GM12892 (cell line): ENCODE measurements around the gene PPP2R1B.

Experiments used
- POLR2A ChIP-seq: IDR thresholded peaks from 2 replicates; pipeline ENCODE4 v1.6.1; 2011; ENCODE audit warnings: low read depth, low read length, control low read depth
- TAF1 ChIP-seq: IDR thresholded peaks from 2 replicates; pipeline ENCODE4 v1.6.1; 2011; ENCODE audit warnings: low read depth, mild to moderate bottlenecking, control low read depth, low read length, borderline replicate concordance

DNA sequence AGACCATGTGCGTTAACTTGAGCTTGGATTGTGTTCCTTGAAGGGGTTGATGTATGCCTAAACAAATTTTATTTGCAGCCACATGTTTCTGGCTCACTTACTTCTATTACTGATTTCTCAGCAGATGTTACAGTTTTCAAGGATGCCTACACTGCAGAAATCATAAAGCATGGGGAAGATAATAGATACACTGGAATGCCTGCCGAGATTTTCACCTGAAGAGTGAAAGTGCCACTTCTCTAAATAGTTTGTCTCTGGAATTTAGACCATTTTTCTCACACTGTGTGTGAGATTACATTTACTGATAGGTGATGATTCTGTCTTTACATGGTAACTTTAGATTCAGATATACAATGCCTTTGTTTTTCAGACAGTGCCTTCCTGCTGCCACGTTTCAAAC is 82.4 kb downstream of the PPP2R1B start:
- no peak for TF ChIP-seq TAF1
- no peak for TF ChIP-seq POLR2A
